Suprapubic skin (tissue), 4 donors: ENCODE results near the gene HBA2.

Source experiments
- CTCF ChIP-seq, 2 donors: fragments of 200-600 bp in 1 of 2; fragments of 450-650 bp in 1 of 2; sonication (generic) in 1 of 2; IDR thresholded peaks; one replicate each; pipeline ENCODE4 v1.5.1; 2016 to 2019; ENCODE audit warnings: antibody characterized with exemption in 2 of 2, mild to moderate bottlenecking in 1 of 2, moderate library complexity in 1 of 2
- POLR2A ChIP-seq, 2 donors: fragments of 450-650 bp; IDR thresholded peaks; one replicate each; pipeline ENCODE4 v1.6.1; 2017; ENCODE audit warnings: antibody characterized with exemption in 2 of 2, mild to moderate bottlenecking in 2 of 2, moderate library complexity in 2 of 2
- POLR2AphosphoS5 ChIP-seq, 3 donors: sonication (generic); formaldehyde crosslinking; IDR thresholded peaks; one replicate each; pipeline ENCODE4 v1.6.1; 2017; ENCODE audit warnings: antibody characterized with exemption in 3 of 3

DNA sequence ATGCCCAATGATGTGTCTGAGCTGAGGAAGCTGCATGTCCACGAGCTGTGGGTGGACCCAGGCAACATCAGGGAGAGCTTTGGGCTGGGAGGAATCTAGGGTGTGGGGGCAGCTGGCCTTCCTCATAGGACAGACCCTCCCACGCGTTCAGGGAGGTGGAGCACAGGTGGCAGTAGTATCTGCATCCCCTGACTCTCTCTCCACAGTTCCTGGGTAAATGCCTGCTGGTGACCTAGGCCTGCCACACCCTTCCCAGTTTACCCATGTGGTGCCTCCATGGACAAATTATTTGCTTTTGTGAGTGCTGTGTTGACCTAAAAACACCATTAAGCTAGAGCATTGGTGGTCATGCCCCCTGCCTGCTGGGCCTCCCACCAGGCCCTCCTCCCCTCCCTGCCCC is 3.7 kb upstream of the HBA2 start:
- TF ChIP-seq POLR2AphosphoS5 (IDR thresholded peaks at IDR 0.05) (no peak), CTCF (IDR thresholded peaks at IDR 0.05) (no peak), POLR2A (IDR thresholded peaks at IDR 0.05) (no peak)
